H1 (cell line): ENCODE results near the gene P2RY13. TPM values are rescaled to one million over a fixed set of nuclear protein-coding genes. Genes with fewer than 3 reads are reported as not detected.

Experiments used
- SAP30 ChIP-seq: fragments of 300-600 bp; sonication (generic); IDR thresholded peaks from 2 replicates; pipeline ENCODE4 v1.7.1; 2012; ENCODE audit warnings: low read length, moderate library complexity, mild to moderate bottlenecking, inconsistent platforms; ENCODE audit not compliant: insufficient read depth, insufficient replicate concordance
- polyA plus RNA-seq, 7 experiments: library from polyadenylated mRNA; depleted of rRNA in 3 of 7; stranded (reverse) in 5 of 7; unstranded in 2 of 7; fragments of >200 nt in 5 of 7; fragments of 200-250 nt in 2 of 7; gene quantifications; 1 replicate in 5 of 7; 2 replicates in 1 of 7; 4 replicates in 1 of 7; pipeline versions ENCODE4 v1.2.1 to v1.2.3, GENCODE V29; 2011 to 2013; ENCODE audit warnings: missing spikeins in 2 of 7, mixed read lengths in 2 of 7
- total RNA-seq: library from RNA; stranded (reverse); fragmentation: NEBNext Ultra II Directional; extraction: Animal tissue kit (Norgen Biotek cat#: 25700); gene quantifications from 2 replicates; pipeline ENCODE4 v1.2.1, GENCODE V29; 2021

P2RY13 gene
- total and polyA plus RNA-seq, 2 of the 8 experiments (the other 6 are each of a cell fraction or from before 2014, with no cell fraction given), result not detected

- TF ChIP-seq SAP30, result no peak
- TF ChIP-seq, all 59 proteins: peak for 0
Observed at GRCh38 chr3:151356794-151357462, 27.6 kb upstream of the P2RY13 start (continued).
